Neural progenitor cell (in vitro differentiated cells): ENCODE data around the gene CADM1. TPM values are rescaled to one million over a fixed set of nuclear protein-coding genes. Genes with fewer than 3 reads are reported as not detected.

Experiments used
- DNase-seq: peaks from one replicate; pipeline ENCODE4 v3.0.0-alpha.2; 2016; ENCODE audit warnings: low spot score
- H2AFZ ChIP-seq: fragments of 200-600 bp; sonication (generic); replicated peaks from 2 replicates; pipeline ENCODE4 v1.6.1; 2016; ENCODE audit warnings: antibody characterized with exemption
- H3F3A ChIP-seq: fragments of 200-600 bp; sonication (generic); 2 replicates; pipeline ENCODE4 v1.6.1; 2016; ENCODE audit warnings: antibody characterized with exemption, low read depth
- H3K27ac ChIP-seq: fragments of 200-600 bp; sonication (generic); 2 replicates; pipeline ENCODE4 v1.5.1; 2016; ENCODE audit warnings: mild to moderate bottlenecking
- H3K27me3 ChIP-seq: fragments of 200-600 bp; sonication (generic); 2 replicates; pipeline ENCODE4 v1.6.1; 2016; ENCODE audit warnings: mild to moderate bottlenecking, moderate library complexity
- H3K36me3 ChIP-seq: fragments of 200-600 bp; sonication (generic); 2 replicates; pipeline ENCODE4 v1.5.1; 2016
- H3K4me1 ChIP-seq: fragments of 200-600 bp; sonication (generic); 2 replicates; pipeline ENCODE4 v1.6.1; 2016; ENCODE audit warnings: mixed run types
- H3K4me2 ChIP-seq: fragments of 200-600 bp; sonication (generic); 2 replicates; pipeline ENCODE4 v1.6.1; 2016
- H3K4me3 ChIP-seq: fragments of 200-600 bp; sonication (generic); 2 replicates; pipeline ENCODE4 v1.5.1; 2016
- H3K79me2 ChIP-seq: fragments of 200-600 bp; sonication (generic); 2 replicates; pipeline ENCODE4 v1.6.1; 2016; ENCODE audit warnings: low read depth
- H3K9ac ChIP-seq: fragments of 200-600 bp; sonication (generic); 2 replicates; pipeline ENCODE4 v1.6.1; 2016
- H3K9me3 ChIP-seq: fragments of 200-600 bp; sonication (generic); 2 replicates; pipeline ENCODE4 v1.5.1; 2016; ENCODE audit warnings: low read depth
- H4K20me1 ChIP-seq: fragments of 200-600 bp; sonication (generic); 2 replicates; pipeline ENCODE4 v1.6.1; 2016; ENCODE audit warnings: low read depth
- H3K27ac Mint-ChIP-seq: 3 replicates; pipeline ENCODE4 v1.8.0; 2021; ENCODE audit warnings: mixed read lengths
- H3K27me3 Mint-ChIP-seq: 2 replicates; pipeline ENCODE4 v1.8.0; 2022; ENCODE audit warnings: low read depth, mild to moderate bottlenecking, inconsistent platforms, moderate library complexity, mixed read lengths; ENCODE audit not compliant: insufficient read depth
- H3K36me3 Mint-ChIP-seq: 3 replicates; pipeline ENCODE4 v1.8.0; 2021; ENCODE audit warnings: mixed read lengths
- H3K4me1 Mint-ChIP-seq: 3 replicates; pipeline ENCODE4 v1.8.0; 2021; ENCODE audit warnings: mixed read lengths
- H3K4me3 Mint-ChIP-seq: 3 replicates; pipeline ENCODE4 v1.8.0; 2021; ENCODE audit warnings: mild to moderate bottlenecking, moderate library complexity, mixed read lengths
- H3K9me3 Mint-ChIP-seq: 3 replicates; pipeline ENCODE4 v1.8.0; 2020; ENCODE audit warnings: mixed read lengths
- CTCF ChIP-seq: fragments of 200-600 bp; sonication (generic); IDR thresholded peaks from 2 replicates; pipeline ENCODE4 v1.5.1; 2017; ENCODE audit warnings: antibody characterized with exemption, mild to moderate bottlenecking
- EZH2 ChIP-seq: fragments of 200-600 bp; sonication (generic); IDR thresholded peaks from 2 replicates; pipeline ENCODE4 v1.6.1; 2017; ENCODE audit warnings: antibody characterized with exemption, mild to moderate bottlenecking, moderate library complexity
- EZH2phosphoT487 ChIP-seq: fragments of 200-600 bp; sonication (generic); IDR thresholded peaks from 2 replicates; pipeline ENCODE4 v1.6.1; 2017; ENCODE audit warnings: antibody characterized with exemption
- total RNA-seq: library from RNA; depleted of rRNA; stranded (reverse); fragments of >200 nt; gene quantifications from 2 replicates; pipeline ENCODE4 v1.2.3, GENCODE V29; 2015; ENCODE audit warnings: low replicate concordance

The CADM1 gene
- total RNA-seq, 1 donor from 2014 or later: 123 TPM

DNA sequence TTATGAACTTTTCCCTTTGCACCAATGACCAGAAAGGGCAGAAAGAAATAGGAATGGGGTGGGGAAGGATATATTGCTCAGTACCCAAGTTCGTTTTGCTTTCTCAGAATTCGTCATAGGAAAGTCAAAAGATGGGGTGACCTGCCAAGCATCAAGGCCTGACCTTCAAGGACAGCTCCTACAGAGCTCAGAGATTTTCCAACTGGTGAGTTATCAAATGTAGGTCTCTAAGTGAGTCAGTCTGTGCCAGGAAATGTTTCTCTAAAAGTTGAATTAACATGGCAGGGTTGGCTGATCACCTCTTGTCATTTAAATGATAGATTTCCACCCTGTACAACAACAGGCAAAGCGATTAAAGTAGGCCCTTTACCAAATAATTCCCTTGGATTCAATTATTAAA lies 307.2 kb downstream of the CADM1 start:
- Mint-ChIP-seq H3K9me3 (no peaks in the 10 kb centered on the region), H3K27ac (no peak overlapping the region), H3K27me3 (no peaks in the 10 kb centered on the region), H3K36me3 (peaks cover 4% of the 10 kb centered on the region), H3K4me3 (no peak overlapping the region), H3K4me1 (peaks cover 20% of the 10 kb centered on the region)
- no peak for DNase-seq
- TF ChIP-seq CTCF: no peak
- TF ChIP-seq EZH2phosphoT487: no peak
- no peaks in the 10 kb centered on the region for H4K20me1 ChIP-seq
- no peak overlapping the region for H3K4me3 ChIP-seq
- H3K4me2 ChIP-seq: no peak overlapping the region
- H3F3A ChIP-seq: no peaks in the 10 kb centered on the region
- H3K9ac ChIP-seq: no peak overlapping the region
- no peak overlapping the region for H2AFZ ChIP-seq
- no peaks in the 10 kb centered on the region for H3K79me2 ChIP-seq
- H3K27me3 ChIP-seq: no peaks in the 10 kb centered on the region
- no peaks in the 10 kb centered on the region for H3K9me3 ChIP-seq
- H3K27ac ChIP-seq: no peak overlapping the region
- no peaks in the 10 kb centered on the region for H3K36me3 ChIP-seq
- peaks cover 13% of the 10 kb centered on the region for H3K4me1 ChIP-seq

- H3K9me3 Mint-ChIP-seq: no peaks in the 10 kb centered on the region
- no peaks in the 10 kb centered on the region for H3K9me3 ChIP-seq
- no peak overlapping the region for H3K4me3 ChIP-seq
- no peak overlapping the region for H3K27ac ChIP-seq
- H3K4me1 ChIP-seq: peaks cover 30% of the 10 kb centered on the region
- peaks cover 21% of the 10 kb centered on the region for H3K4me1 Mint-ChIP-seq
- no peaks in the 10 kb centered on the region for H3K27me3 Mint-ChIP-seq
- H3F3A ChIP-seq: no peaks in the 10 kb centered on the region
- no peak overlapping the region for H2AFZ ChIP-seq
- no peaks in the 10 kb centered on the region for H3K36me3 ChIP-seq
- no peak overlapping the region for H3K4me3 Mint-ChIP-seq
- H3K36me3 Mint-ChIP-seq: peaks cover 1% of the 10 kb centered on the region
- no peak overlapping the region for H3K4me2 ChIP-seq
- no peaks in the 10 kb centered on the region for H3K27me3 ChIP-seq
- TF ChIP-seq CTCF (no peak), EZH2 (no peak), EZH2phosphoT487 (no peak)
- H4K20me1 ChIP-seq: no peaks in the 10 kb centered on the region
- no peak overlapping the region for H3K27ac Mint-ChIP-seq
- H3K79me2 ChIP-seq: no peaks in the 10 kb centered on the region
- H3K9ac ChIP-seq: no peak overlapping the region
- no peak for DNase-seq
Measured at GRCh38 chr11:115194802-115195110, 309.5 kb downstream of the CADM1 start.

DNA sequence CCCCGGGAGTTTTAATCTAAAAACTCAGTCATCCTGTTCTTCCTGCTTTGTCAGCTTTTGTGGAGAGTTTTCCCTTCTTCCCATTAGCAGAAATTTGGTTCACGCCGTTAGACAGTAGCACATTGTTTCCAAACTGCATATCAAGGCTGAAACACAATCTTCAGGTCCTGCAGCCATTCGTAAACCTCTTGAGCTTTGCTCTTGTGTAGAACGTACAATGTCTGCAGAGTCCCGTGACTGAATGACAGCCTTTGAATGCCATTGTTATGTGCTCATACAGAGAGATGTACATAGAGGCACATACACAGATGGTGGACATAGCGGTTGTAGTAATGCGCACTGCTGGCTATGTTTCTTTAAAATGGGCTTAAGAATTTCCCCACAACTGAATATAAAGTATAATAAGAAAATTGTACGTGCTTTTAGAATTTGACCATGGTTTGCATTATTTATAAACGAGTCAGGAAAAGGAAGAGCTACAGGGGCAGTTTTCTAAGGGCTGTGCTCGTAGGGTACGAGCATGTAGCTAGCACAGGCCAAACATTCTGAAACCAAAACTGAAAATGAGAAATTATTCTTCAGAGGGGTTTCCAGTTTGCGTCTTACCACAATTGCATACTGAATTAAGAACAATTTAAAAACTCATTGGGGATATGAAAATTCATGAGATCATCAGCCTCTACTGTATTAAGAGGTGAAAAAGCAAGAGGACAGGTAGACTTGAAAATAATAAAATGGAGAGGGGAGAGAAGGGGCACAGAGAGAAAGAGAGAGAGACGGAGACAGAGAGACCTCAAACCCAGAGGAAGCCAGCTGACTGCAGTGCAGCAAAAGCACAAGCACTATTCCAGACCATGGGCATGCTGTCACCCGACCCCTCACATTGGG lies 310.1 kb downstream of the CADM1 start:
- Histone ChIP-seq H3K27me3 (no peaks in the 10 kb centered on the region), H3K9ac (no peak overlapping the region), H3K27ac (no peak overlapping the region), H3K4me1 (peaks cover 31% of the 10 kb centered on the region), H3K4me3 (no peak overlapping the region), H3K4me2 (no peak overlapping the region), H2AFZ (no peak overlapping the region), H3K9me3 (no peaks in the 10 kb centered on the region), H4K20me1 (no peaks in the 10 kb centered on the region), H3K79me2 (no peaks in the 10 kb centered on the region), H3K36me3 (no peaks in the 10 kb centered on the region), H3F3A (no peaks in the 10 kb centered on the region)
- H3K27me3 Mint-ChIP-seq: no peaks in the 10 kb centered on the region
- TF ChIP-seq CTCF (no peak), EZH2phosphoT487 (no peak), EZH2 (no peak)
- DNase-seq: no peak
- no peak overlapping the region for H3K27ac Mint-ChIP-seq
- no peaks in the 10 kb centered on the region for H3K36me3 Mint-ChIP-seq
- H3K9me3 Mint-ChIP-seq: no peaks in the 10 kb centered on the region
- no peak overlapping the region for H3K4me3 Mint-ChIP-seq
- peaks cover 21% of the 10 kb centered on the region for H3K4me1 Mint-ChIP-seq
